ENCODE measurements around the gene CKAP4. TPM values are rescaled to one million over a fixed set of nuclear protein-coding genes. Genes with fewer than 3 reads are reported as not detected.
A peak's percentile ranks its signal among the peaks of the same experiment; 100 is the strongest.

Gene CKAP4
- total RNA-seq, 1 donor from 2014 or later = 40.3 TPM

DNA sequence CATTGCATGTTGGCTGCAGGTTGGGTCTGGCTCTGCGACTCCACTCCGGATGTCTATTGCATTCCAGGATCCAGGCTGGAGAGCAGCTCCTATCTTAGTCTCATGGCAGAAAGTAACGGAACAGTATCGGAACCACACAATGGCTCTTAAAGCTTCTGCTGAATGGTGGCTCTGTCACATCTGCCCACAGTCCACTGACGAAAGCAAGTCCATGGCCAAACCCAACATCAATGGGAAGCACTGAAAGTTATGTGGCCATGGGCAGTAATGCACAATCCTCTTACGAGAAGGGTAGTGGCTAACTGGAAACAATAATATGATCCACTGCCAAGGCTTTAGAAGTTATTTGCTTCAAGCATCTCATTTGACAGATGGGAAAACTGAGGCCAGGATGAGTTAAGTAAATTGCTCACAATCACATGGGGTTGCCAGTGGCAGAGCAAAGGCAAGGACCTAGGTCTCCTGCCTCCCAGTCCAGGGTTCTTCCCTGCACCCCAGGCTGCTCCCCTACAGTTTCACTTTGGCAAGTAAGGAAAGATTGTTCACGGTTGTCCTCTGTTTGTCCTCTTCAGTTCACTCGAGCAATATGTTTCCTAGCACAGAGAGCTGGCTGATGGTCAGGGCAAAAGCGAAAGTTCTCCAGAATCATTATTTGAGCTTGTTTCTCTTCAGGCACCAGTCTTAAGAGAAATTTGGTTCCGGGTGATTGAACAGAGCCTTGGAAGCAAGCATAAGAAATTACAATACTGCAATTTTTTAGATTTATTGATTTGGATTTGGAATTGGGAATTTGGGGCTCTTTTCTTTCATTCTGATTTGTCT lies 54.2 kb downstream of the CKAP4 start:
- H3K9me3 ChIP-seq = no peaks in the 10 kb centered on the region
- TF ChIP-seq, protein P1, sequence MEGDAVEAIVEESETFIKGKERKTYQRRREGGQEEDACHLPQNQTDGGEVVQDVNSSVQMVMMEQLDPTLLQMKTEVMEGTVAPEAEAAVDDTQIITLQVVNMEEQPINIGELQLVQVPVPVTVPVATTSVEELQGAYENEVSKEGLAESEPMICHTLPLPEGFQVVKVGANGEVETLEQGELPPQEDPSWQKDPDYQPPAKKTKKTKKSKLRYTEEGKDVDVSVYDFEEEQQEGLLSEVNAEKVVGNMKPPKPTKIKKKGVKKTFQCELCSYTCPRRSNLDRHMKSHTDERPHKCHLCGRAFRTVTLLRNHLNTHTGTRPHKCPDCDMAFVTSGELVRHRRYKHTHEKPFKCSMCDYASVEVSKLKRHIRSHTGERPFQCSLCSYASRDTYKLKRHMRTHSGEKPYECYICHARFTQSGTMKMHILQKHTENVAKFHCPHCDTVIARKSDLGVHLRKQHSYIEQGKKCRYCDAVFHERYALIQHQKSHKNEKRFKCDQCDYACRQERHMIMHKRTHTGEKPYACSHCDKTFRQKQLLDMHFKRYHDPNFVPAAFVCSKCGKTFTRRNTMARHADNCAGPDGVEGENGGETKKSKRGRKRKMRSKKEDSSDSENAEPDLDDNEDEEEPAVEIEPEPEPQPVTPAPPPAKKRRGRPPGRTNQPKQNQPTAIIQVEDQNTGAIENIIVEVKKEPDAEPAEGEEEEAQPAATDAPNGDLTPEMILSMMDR (IDR thresholded peaks at IDR 0.05) = no peak
- no peak overlapping the region for H3K4me3 ChIP-seq
- H3K27ac ChIP-seq = peak overlapping the region; percentile 6
- H3K4me1 ChIP-seq = peaks cover 7% of the 10 kb centered on the region
- DNase-seq = no peak
- ATAC-seq = no peak
- intact Hi-C loops (cut with DNase I) = no loop called here
- H3K27me3 ChIP-seq = no peaks in the 10 kb centered on the region
- no peaks in the 10 kb centered on the region for H3K36me3 ChIP-seq

DNA sequence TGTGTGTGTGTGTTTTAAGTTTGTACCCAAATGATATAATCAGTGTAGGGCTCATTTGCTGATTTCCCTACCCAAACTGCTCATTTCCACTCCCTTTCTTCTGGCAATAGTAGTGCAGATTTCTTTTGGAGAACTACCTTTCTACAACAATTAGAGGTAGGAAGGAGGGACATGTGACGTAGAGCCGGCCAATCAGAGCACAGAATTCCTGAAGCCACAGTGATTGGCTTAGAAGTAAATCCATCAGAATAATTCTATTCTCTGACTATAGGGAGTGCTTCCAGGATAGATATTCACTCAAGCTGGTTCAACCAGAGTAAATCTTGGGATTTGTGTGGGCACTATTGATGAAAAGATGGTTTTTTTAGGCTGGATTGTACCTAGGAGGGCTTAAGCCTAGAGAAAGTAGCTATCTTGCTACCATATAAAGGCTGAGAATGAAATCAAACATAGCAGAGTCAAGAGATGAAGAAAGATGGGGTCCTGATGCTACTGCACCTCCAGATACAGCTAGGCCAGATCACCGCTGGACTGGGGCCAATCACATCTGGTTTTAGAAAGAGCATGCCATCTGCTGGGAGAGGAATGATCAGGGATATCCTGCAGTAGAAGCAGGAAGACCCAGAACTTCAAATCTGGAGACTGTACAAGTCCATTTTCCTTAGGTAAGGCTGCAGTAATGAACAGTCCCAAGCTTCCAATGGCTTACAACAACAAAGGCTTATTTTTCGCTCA lies 55.0 kb downstream of the CKAP4 start:
- ATAC-seq = no peak
- H3K4me1 ChIP-seq = peaks cover 7% of the 10 kb centered on the region

DNA sequence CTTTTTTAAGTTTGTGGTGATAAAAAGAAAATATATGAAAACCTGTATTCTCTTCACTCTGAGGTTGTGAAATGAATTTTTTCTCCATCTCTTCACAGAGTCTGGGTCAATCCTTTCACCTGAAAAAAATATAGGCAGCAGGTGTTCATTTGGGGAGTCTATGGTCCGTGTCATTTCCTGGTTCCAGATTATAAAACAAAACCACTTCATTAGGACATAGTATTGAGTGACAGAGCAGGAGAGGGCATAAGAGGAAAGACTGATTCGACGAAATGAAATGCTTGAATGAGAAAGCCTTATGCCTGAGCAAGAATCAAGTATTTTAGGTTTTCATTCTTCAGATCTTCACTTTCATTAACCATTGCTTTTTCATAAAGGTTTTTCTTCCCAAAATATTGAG lies 57.2 kb downstream of the CKAP4 start:
- H3K27ac ChIP-seq = no peak overlapping the region
- no peak overlapping the region for H3K4me3 ChIP-seq
- H3K9me3 ChIP-seq = no peaks in the 10 kb centered on the region
- ATAC-seq (no peak), DNase-seq (no peak)
- intact Hi-C loops (cut with DNase I) = no loop called here
- peaks cover 5% of the 10 kb centered on the region for H3K4me1 ChIP-seq
- TF ChIP-seq, protein P1 (IDR thresholded peaks at IDR 0.05) = no peak
- H3K27me3 ChIP-seq = no peaks in the 10 kb centered on the region
- H3K36me3 ChIP-seq = no peaks in the 10 kb centered on the region

More for the DNA sequence above, 55.0 kb downstream of the CKAP4 start:
- TF ChIP-seq, protein P1 (IDR thresholded peaks at IDR 0.05) = no peak
- H3K27ac ChIP-seq = no peak overlapping the region
- H3K9me3 ChIP-seq = no peaks in the 10 kb centered on the region
- H3K36me3 ChIP-seq = no peaks in the 10 kb centered on the region
- intact Hi-C loops (cut with DNase I) = no loop called here
- H3K4me3 ChIP-seq = no peak overlapping the region
- H3K27me3 ChIP-seq = no peaks in the 10 kb centered on the region
- no peak for DNase-seq

DNA sequence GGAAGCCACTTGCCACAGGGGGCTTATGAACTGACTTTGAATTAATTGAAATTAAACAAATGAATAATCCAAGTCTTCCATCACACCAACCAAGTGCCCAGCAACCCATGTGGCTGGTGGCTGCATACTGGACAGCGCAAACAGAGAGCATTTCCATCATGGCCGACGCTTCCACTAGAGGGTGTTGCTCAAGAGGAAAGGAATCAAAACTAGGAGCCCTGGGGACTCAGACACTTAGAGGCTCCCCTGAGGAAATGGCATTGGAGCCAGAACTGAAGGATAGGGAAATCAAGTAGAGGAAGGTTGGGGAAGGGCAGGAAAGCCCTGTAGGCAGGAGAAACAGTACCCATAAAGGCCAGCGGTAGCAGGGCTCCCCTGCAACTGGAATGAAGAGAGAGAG lies 58.5 kb downstream of the CKAP4 start:
- intact Hi-C loops (cut with DNase I) = no loop called here
- TF ChIP-seq, protein P1 (IDR thresholded peaks at IDR 0.05) = no peak
- Histone ChIP-seq H3K4me1 (peaks cover 5% of the 10 kb centered on the region), H3K36me3 (no peaks in the 10 kb centered on the region), H3K27ac (no peak overlapping the region), H3K9me3 (no peaks in the 10 kb centered on the region), H3K4me3 (no peak overlapping the region), H3K27me3 (no peaks in the 10 kb centered on the region)
- DNase-seq (no peak), ATAC-seq (no peak)

DNA sequence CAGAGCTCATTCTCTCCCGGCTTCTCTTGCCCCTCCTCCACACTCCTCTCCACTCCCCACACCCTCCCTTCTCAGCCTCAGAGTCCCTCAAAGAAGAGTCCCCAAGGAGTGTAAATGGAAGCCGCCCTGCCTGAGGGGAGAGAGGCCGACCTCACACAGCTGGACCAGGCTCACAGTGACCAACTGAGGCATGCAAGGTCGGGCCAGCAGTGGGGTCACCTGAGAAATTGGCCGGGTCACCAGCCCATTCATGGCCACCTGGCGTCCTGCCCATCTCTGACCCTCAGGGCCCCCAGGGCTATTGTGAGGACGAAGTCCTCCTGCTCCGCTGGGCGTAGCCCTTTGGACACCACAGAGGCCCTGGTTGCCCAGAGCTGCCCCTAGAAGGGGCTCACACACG lies 59.6 kb downstream of the CKAP4 start:
- intact Hi-C loops (cut with DNase I) = no loop called here
- DNase-seq = no peak
- Histone ChIP-seq H3K27me3 (no peaks in the 10 kb centered on the region), H3K4me3 (no peak overlapping the region), H3K4me1 (no peaks in the 10 kb centered on the region), H3K27ac (no peak overlapping the region), H3K9me3 (no peaks in the 10 kb centered on the region), H3K36me3 (no peaks in the 10 kb centered on the region)
- peak; percentile 36 for ATAC-seq
- TF ChIP-seq, protein P1 (IDR thresholded peaks at IDR 0.05) = no peak

Other genes starting within 250 kb of the CKAP4 start
- gene NUAK1, start 109.1 kb downstream of the CKAP4 start, total RNA-seq = 40.8 TPM
- 37.7 TPM for gene TCP11L2, start 54.7 kb upstream of the CKAP4 start, total RNA-seq
- 11.3 TPM for gene POLR3B, start 109.7 kb upstream of the CKAP4 start, total RNA-seq